Type B pancreatic cell (in vitro differentiated cells): Measurements from ENCODE around the gene RUNX1. TPM values are rescaled to one million over a fixed set of nuclear protein-coding genes. Genes with fewer than 3 reads are reported as not detected.

ENCODE experiments used
- DNase-seq: peaks from one replicate; pipeline ENCODE4 v3.0.0; 2021; ENCODE audit warnings: mixed read lengths; ENCODE audit not compliant: unreplicated experiment; ENCODE audit errors: extremely low spot score
- H3K27ac Mint-ChIP-seq: 2 replicates; pipeline ENCODE4 v1.8.0; 2021; ENCODE audit warnings: mild to moderate bottlenecking, mixed read lengths
- H3K27me3 Mint-ChIP-seq: 2 replicates; pipeline ENCODE4 v1.8.0; 2021; ENCODE audit warnings: mixed read lengths
- H3K36me3 Mint-ChIP-seq: 2 replicates; pipeline ENCODE4 v1.8.0; 2021; ENCODE audit warnings: mixed read lengths
- H3K4me1 Mint-ChIP-seq: one replicate; pipeline ENCODE4 v1.8.0; 2021; ENCODE audit warnings: mixed read lengths; ENCODE audit not compliant: unreplicated experiment
- H3K4me3 Mint-ChIP-seq: 2 replicates; pipeline ENCODE4 v1.8.0; 2021; ENCODE audit warnings: mild to moderate bottlenecking, mixed read lengths
- H3K9me3 Mint-ChIP-seq: 2 replicates; pipeline ENCODE4 v1.8.0; 2021; ENCODE audit warnings: mixed read lengths
- total RNA-seq: library from RNA; stranded (reverse); gene quantifications from 2 replicates; pipeline ENCODE4 v1.2.1, GENCODE V29; 2021; ENCODE audit warnings: low replicate concordance
- TF ChIP-seq, protein P1 (sequence below): fragments of 200-600 bp; sonication (generic); conservative IDR thresholded peaks from 2 replicates; pipeline ENCODE4 v1.5.0; 2021; ENCODE audit warnings: antibody characterized with exemption, mild to moderate bottlenecking

RUNX1 gene
- total RNA-seq, 1 donor from 2014 or later, result 11.9 TPM

- Mint-ChIP-seq H3K27me3 (no peaks in the 10 kb centered on the region), H3K36me3 (no peaks in the 10 kb centered on the region), H3K27ac (no peak overlapping the region), H3K4me3 (no peak overlapping the region), H3K9me3 (no peaks in the 10 kb centered on the region), H3K4me1 (no peaks in the 10 kb centered on the region)
- TF ChIP-seq, protein P1, sequence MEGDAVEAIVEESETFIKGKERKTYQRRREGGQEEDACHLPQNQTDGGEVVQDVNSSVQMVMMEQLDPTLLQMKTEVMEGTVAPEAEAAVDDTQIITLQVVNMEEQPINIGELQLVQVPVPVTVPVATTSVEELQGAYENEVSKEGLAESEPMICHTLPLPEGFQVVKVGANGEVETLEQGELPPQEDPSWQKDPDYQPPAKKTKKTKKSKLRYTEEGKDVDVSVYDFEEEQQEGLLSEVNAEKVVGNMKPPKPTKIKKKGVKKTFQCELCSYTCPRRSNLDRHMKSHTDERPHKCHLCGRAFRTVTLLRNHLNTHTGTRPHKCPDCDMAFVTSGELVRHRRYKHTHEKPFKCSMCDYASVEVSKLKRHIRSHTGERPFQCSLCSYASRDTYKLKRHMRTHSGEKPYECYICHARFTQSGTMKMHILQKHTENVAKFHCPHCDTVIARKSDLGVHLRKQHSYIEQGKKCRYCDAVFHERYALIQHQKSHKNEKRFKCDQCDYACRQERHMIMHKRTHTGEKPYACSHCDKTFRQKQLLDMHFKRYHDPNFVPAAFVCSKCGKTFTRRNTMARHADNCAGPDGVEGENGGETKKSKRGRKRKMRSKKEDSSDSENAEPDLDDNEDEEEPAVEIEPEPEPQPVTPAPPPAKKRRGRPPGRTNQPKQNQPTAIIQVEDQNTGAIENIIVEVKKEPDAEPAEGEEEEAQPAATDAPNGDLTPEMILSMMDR, result no peak
- no peak for DNase-seq
Measured at GRCh38 chr21:34925597-34925996, 123.5 kb downstream of the RUNX1 start.

- Mint-ChIP-seq H3K9me3 (no peaks in the 10 kb centered on the region), H3K27me3 (no peaks in the 10 kb centered on the region), H3K4me3 (no peak overlapping the region), H3K36me3 (no peaks in the 10 kb centered on the region), H3K27ac (no peak overlapping the region), H3K4me1 (no peaks in the 10 kb centered on the region)
- no peak for DNase-seq
- TF ChIP-seq, protein P1, result no peak
Measured at GRCh38 chr21:34924771-34925419, 124.2 kb downstream of the RUNX1 start.

- Mint-ChIP-seq H3K9me3 (no peaks in the 10 kb centered on the region), H3K4me1 (no peaks in the 10 kb centered on the region), H3K27ac (no peak overlapping the region), H3K4me3 (no peak overlapping the region), H3K36me3 (no peaks in the 10 kb centered on the region), H3K27me3 (peaks cover 2% of the 10 kb centered on the region)
- TF ChIP-seq, protein P1, result no peak
- DNase-seq, result no peak
Measured at GRCh38 chr21:34924194-34924593, 124.9 kb downstream of the RUNX1 start.

DNA sequence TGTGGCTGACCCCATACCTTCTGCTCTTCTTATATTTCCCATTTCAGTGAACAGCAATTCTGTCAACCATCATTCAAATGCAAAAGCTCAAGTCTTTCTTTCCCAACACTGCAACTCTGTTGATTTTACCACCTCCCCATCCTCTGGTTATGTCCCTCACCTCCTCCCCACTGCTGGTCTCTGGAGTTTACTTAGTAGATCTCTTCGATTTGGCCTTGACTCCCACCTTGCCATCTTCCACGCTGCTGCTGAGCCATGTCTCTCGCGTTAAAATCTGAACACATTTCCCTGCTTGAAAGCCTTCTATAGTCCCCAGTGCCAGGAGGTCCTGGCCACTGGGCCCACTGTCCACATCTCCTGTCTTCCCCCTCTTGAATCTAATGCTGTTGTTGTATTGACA is 125.5 kb downstream of the RUNX1 start:
- TF ChIP-seq, protein P1, result no peak
- H3K27me3 Mint-ChIP-seq, result peaks cover 2% of the 10 kb centered on the region
- H3K36me3 Mint-ChIP-seq, result no peaks in the 10 kb centered on the region
- H3K4me3 Mint-ChIP-seq, result no peak overlapping the region
- H3K4me1 Mint-ChIP-seq, result no peaks in the 10 kb centered on the region
- no peak for DNase-seq
- H3K27ac Mint-ChIP-seq, result no peak overlapping the region
- H3K9me3 Mint-ChIP-seq, result no peaks in the 10 kb centered on the region

DNA sequence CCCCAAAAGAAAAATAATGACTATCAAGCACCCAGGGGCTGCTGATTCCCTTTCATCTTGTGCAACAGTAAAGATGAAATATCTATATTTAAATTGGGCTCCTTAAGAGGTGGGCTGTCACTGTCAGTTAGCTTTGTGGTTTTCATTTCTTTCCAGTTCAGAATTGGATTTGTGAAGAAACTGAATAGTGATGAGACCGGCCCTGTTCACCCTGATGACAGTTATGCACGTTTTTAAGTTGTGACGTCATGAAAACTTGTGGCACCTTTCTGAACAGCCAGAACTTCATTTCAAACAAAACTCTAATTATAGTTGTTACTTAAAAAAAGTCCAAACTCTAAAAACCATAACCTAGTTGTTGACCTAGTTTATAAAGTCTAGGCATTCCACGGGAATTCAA is 125.9 kb downstream of the RUNX1 start:
- no peak for DNase-seq
- Mint-ChIP-seq H3K4me3 (no peak overlapping the region), H3K9me3 (no peaks in the 10 kb centered on the region), H3K27ac (no peak overlapping the region), H3K36me3 (no peaks in the 10 kb centered on the region), H3K27me3 (peaks cover 2% of the 10 kb centered on the region), H3K4me1 (no peaks in the 10 kb centered on the region)
- TF ChIP-seq, protein P1, result no peak
